Measurements from ENCODE around the gene CD247.

Gene CD247

DNA sequence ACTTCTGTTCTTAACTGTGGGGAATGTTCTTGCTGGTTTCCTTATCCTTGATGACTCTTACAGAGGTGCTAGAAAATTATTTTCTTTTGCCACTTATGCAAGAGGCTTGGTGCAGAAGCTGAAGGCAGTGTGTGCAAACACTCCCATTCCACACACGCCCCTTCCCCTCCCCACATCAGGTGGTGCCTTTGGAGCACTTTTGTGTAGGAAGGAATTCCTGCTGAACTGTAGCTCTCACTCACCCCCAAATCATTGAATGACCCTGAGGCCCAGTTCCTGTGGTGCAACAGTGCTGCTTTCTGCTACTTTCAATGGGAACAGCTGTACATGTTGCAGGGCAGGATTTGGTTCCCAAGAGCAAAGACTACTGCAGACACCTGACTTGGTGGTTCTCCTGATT is 101.8 kb downstream of the CD247 start:
- DNase-seq (ENCODE audit: low read depth in 2 of 2) = no peak

DNA sequence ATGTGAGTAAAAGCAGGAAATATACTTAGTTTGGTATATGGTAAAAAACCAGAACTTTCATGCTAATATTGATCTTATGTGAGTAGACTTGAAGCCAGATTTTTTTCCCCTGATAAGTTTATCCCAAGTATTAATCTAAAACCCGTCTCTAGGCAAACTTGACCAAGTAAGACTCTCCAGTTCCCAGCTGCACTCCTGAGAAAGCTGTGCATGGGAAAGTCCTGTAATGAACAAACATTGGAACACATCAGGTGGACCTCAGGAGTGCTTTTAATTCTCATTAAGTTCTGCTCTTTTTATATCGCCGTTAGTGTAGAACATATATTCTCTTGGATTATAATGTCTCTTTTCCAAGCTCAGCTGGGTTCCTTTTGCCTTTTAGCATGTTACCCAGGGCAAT is 105.0 kb downstream of the CD247 start:
- no peak for DNase-seq (ENCODE audit: low read depth in 2 of 2)

DNA sequence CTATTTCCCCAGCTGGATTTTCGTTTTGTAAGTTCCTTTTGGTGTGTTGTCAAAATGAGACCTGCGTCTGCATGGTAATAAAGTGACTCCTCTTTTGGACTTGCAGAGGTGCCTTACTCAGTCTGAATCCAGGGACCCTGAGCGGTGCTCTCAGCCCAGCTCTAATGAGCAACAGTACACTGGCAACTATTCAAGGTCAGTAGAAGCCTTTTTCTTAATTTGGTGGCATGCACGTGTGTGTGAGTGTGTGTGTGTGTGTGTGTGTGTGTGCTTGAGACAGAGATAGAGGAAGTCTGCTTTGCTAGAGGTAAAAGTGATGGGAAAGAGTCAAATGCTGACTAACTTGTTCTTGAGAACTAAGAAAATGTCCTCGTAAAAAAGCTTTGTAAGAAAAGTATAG is 105.4 kb downstream of the CD247 start:
- DNase-seq (ENCODE audit: low read depth in 2 of 2) = no peak

DNA sequence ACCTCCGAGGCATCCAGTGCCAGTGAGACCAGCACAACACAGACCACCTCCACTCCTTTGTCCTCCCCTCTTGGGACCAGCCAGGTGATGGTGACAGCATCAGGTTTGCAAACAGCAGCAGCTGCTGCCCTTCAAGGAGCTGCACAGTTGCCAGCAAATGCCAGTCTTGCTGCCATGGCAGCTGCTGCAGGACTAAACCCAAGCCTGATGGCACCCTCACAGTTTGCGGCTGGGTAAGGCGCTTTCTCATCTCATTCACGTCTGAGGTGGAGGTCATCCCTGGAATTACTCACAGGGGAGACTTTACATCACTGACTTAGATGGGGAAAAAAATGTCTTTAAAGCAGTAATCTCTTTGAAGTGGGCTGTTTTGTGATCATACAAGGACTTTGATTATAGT is 106.3 kb downstream of the CD247 start:
- peak in 1 of 2 donors; percentile 20 for DNase-seq (ENCODE audit: low read depth in 2 of 2)

DNA sequence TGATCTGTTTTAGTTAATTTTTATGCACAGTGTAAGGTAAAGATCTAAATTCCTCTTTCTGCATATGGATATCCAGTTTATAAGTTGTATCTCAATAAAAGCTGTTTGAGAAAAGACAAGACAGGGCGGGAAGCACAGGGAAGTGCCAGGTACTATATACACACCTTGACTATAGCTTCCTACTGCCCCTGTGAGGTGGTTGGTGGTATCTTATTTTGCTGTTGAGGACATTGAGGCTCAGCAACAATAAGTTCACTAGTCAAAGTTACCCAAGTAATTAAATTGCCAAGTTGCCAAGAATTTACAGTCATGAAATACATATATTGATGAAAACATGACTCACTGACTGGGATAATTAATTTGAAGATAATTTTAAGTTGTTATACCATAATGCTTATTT is 109.1 kb downstream of the CD247 start:
- no peak for DNase-seq (ENCODE audit: low read depth in 2 of 2)

DNA sequence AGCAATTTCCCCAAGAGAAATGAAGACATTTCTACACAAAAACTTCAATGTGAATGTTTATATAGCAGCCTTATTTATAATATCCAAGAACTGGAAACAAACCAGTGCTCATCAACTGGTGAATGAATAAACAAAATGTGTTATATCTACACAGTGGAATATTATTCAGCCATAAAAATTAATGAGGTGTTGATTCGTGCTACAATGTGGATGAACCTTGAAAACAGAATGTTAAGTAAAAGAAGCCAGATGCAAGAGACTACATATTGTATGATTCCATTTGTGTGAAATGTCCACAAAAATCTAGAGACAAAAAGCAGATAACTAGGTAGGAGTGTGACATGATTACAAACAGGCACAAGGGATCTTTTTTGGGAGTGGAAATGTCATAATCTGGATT is 110.0 kb downstream of the CD247 start:
- no peak for DNase-seq (ENCODE audit: low read depth in 2 of 2)

DNA sequence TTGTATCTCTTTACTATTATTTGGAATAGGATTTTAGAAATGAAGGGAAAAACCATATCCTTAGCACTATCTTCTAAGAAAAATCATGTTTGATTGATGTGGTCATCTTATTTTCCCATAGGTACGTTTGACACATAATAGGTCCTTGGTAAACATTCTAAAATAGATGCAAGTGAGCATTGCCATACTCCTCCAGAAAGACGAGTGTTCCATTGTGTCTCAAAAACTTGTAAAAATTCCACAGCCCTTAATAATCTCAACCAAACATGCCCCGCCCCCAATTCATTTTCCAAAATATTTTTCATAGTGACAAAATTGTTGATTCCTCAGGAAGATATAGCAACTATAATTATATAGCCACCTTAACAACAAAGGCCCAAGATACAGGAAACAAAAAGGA is 113.4 kb downstream of the CD247 start:
- no peak for DNase-seq (ENCODE audit: low read depth in 2 of 2)

DNA sequence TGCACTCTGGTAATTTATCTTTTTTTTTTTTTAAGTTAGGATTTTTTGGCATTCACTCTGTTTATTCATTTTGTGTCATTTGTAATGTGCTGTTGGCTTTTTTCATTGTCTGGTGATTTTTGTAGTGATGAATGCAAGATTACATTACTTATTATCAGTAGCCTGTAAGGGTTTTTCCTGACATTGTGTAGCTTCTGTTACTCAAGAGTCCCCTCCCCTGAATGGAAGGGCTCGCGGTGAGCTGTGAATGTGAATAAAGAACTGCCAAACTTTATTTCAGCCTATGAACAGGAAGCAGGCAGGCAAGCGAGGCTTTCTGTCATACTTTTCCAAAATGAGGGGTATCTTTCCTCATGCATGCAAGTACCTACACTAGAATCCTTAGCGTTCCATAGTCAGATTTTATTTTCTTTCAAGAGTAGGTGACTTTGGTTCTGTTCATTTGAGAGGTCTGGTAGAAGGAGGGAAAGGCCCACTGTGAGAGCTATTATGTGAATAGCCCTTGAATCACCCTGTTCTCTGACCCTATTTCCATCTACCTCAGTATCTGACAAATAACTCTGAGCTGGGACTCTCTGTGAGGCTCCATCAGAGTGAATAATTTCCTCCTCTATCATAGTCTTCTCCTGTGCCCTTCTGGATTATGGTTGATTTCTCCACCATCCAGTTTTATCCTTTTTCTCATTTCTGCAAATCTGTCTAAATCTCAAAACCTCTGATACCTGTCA is 114.0 kb downstream of the CD247 start:
- no peak for DNase-seq (ENCODE audit: low read depth in 2 of 2)

DNA sequence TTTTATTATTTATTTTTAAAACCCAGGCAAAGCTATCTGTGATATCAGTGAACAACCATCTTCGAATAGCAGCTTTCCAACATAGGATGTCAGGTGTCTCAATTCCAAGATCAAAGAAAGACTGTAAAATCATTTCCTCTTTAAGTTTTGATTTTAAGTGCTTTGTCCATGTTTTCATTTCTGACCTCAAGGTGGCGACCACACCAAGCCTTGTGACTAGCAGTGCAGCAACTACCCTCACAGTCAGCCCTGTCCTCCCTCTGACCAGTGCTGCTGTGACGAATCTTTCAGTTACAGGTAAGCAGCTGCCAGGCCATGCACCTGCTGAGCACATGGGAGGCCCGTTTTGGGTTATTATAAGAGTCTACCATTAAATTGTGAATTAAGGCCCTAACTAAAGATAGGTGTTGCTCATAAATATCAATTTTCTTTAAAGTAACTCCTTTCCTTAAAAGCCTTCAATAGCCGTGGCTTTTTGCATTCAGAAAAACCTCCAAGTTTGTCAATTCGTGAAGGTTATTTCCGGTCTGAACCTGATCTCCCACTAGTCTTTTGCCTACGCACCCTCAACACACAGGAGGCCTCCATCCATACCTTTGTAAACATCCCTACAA is 117.0 kb downstream of the CD247 start:
- DNase-seq (ENCODE audit: low read depth in 2 of 2) = no peak

DNA sequence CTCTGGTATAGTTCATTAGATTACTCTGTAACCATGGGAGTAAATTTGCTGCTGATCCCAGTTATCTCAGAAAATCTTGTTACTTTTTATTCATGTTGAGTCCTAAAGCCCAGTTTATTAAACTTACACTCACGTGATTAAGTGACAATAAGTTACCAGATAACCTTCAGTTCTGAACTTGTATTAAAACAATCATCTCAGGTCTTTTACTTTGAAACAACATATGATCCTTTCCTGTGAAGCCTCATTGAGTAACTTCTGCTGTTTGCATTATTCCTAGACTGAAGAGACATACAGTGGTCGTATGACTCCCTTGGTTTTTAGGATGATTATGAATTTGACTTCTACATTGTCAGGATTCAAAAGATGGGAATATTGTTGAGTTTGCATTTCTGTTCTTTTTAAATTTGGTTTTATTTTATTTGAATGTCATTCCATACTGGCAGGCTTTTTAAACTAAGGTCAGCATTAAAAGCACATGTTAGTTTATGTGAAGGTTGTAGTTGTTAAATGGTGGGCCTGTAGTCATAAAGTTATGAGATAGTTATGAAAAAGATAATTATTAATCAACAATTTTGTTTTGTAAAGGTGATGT is 117.9 kb downstream of the CD247 start:
- DNase-seq (ENCODE audit: low read depth in 2 of 2) = no peak

DNA sequence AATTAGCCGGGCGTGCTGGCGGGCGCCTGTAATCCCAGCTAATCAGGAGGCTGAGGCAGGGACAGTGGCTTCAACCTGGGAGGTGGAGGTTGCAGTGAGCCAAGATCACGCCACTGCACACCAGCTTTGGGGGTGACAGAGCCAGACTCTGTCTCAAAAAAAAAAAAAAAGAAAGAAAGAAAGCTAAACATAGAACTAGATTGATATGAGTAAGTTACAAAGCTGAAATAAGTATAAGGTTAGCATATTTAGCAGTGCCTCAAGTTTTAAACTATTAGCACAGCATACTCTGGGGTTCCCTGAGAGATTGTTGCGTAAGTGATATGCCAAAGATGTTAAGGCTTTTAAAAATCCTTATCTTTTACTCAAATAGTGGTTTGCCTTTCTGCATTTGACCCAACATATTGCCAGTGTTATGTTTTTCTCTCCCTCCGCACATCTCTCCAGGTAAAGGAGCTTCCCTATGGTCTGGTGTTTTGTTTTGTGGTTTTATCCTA is 126.1 kb downstream of the CD247 start:
- no peak for DNase-seq (ENCODE audit: low read depth in 2 of 2)

DNA sequence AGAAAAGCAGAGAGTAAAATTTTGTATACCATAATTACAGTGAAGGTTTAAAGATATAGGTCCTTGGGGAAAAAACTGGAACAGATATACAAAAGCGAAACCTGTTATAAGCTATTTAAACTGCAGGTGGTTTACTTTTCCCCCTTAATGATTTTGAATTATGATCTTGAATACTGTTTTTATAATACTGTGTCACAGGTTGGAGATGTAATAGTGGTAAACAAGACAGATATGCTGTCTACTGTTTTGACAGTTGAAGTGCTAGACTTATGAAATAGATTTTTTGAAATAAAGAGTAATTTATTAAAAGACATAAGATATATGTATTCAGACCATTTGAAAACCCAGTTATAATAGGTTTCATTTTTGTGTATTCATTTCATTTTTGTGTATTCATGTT is 129.4 kb downstream of the CD247 start:
- no peak for DNase-seq (ENCODE audit: low read depth in 2 of 2)

DNA sequence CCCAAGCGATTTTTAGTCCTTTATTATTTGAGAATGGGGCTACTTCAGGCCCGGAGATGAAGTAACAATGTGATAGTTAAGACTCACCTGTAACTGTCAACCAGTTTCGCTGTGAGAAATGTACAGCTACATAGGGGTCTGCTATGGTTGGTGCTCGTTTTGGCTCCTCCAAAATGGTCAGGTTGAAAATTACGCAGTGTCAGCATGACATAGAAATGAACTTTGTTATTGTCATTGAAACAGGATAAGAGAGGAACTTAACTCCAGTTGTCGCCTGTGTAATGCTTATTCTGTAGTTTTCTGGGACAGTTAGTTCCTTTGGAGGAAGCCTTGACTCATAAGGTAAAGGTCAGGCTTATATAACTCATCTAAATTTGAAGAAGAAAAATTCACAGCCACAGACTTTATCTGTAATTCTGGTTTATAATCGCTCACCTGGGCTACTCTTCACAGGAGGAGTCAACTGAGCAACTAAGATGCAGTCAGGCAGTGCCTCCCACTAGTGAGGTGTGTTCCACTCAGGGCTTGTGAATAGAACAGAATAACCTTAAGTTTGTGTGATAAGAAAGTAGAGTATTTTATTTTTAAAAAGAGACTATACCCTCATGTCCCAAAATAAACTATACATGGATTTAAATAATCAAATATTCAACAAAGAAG is 130.9 kb downstream of the CD247 start:
- DNase-seq (ENCODE audit: low read depth in 2 of 2) = no peak
